Gastroesophageal sphincter (tissue), 4 donors: Measurements from ENCODE around the gene RPL41. TPM values are rescaled to one million over a fixed set of nuclear protein-coding genes. Genes with fewer than 3 reads are reported as not detected.
"Not testable (repeated sequence)": the region's sequence is repeated elsewhere in the genome, so short reads cannot be mapped to it uniquely, and the experiment has no call there.

Experiments used
- ATAC-seq: fragments of 150-250 bp; one replicate; pipeline ENCODE4 v1.9.1; 2016; ENCODE audit warnings: mild to moderate bottlenecking, moderate library complexity
- H3K27ac ChIP-seq, 4 donors: fragments of 200-600 bp; sonication (generic) in 3 of 4; 1 replicate in 3 of 4; 2 replicates in 1 of 4; pipeline ENCODE4 v1.5.1; 2016 to 2019
- H3K27me3 ChIP-seq: fragments of 200-600 bp; sonication (generic); one replicate; pipeline ENCODE4 v1.5.1; 2019
- H3K36me3 ChIP-seq, 2 donors: fragments of 200-600 bp; sonication (generic); one replicate each; pipeline ENCODE4 v1.5.1; 2019; ENCODE audit warnings: control low read depth in 1 of 2
- H3K4me1 ChIP-seq, 3 donors: fragments of 200-600 bp; sonication (generic); 1 replicate in 2 of 3; 2 replicates in 1 of 3; pipeline ENCODE4 v1.5.1; 2016 to 2019; ENCODE audit warnings: control low read depth in 2 of 3
- H3K4me3 ChIP-seq, 2 donors: fragments of 200-600 bp; sonication (generic); one replicate each; pipeline ENCODE4 v1.5.1; 2019; ENCODE audit warnings: mild to moderate bottlenecking in 1 of 2, moderate library complexity in 1 of 2
- H3K9me3 ChIP-seq, 3 donors: fragments of 200-600 bp; sonication (generic); one replicate each; pipeline ENCODE4 v1.5.1; 2017 to 2019; ENCODE audit warnings: control low read depth in 2 of 3
- CTCF ChIP-seq, 4 experiments: fragments of 200-600 bp in 2 of 4; fragments of 450-650 bp in 2 of 4; sonication (generic) in 1 of 4; IDR thresholded peaks; one replicate each; pipeline ENCODE4 v1.5.1; 2017 to 2019; ENCODE audit warnings: antibody characterized with exemption in 4 of 4, mild to moderate bottlenecking in 2 of 4, moderate library complexity in 2 of 4
- EP300 ChIP-seq: sonication (generic); formaldehyde crosslinking; IDR thresholded peaks from one replicate; pipeline ENCODE4 v1.6.1; 2017; ENCODE audit warnings: antibody characterized with exemption, mild to moderate bottlenecking
- POLR2A ChIP-seq, 2 donors: fragments of 450-650 bp; IDR thresholded peaks; one replicate each; pipeline ENCODE4 v1.6.1; 2017; ENCODE audit warnings: antibody characterized with exemption in 2 of 2, mild to moderate bottlenecking in 2 of 2, moderate library complexity in 1 of 2
- POLR2AphosphoS5 ChIP-seq: sonication (generic); formaldehyde crosslinking; IDR thresholded peaks from one replicate; pipeline ENCODE4 v1.6.1; 2017; ENCODE audit warnings: antibody characterized with exemption
- WGBS, 2 donors: methylation state at CpG; one replicate each; pipeline ENCODE4 v1.1.5; 2018; ENCODE audit warnings: low coverage in 1 of 2; 5-methylcytosine and 5-hydroxymethylcytosine counted together
- total RNA-seq, 4 donors: library from RNA; depleted of rRNA; stranded (reverse); fragments of >200 nt; gene quantifications; one replicate each; pipeline ENCODE4 v1.1.0, GENCODE V29; 2016

Gene RPL41
- total RNA-seq, 4 donors from 2014 or later = 1,487 to 4,346 (median 2,874) TPM

- Histone ChIP-seq H3K27me3 (no peaks in the 10 kb centered on the region), H3K36me3 (peaks cover 0 to 4% of the 10 kb centered on the region in 2 donors), H3K4me1 (peaks cover 3 to 55% (median 13%) of the 10 kb centered on the region in 3 donors), H3K27ac (no peak overlapping the region), H3K4me3 (no peak overlapping the region), H3K9me3 (no peaks in the 10 kb centered on the region)
- TF ChIP-seq EP300 (no peak), CTCF (IDR thresholded peaks at IDR 0.05) (no peak), POLR2AphosphoS5 (no peak), POLR2A (IDR thresholded peaks at IDR 0.05) (no peak)
- no peak for ATAC-seq
- no CpG with 5 or more reads among the region's 5 CpGs for WGBS, 2 donors
These were observed 38.4 kb downstream of the RPL41 start for GRCh38 chr12:56154818-56155217.

DNA sequence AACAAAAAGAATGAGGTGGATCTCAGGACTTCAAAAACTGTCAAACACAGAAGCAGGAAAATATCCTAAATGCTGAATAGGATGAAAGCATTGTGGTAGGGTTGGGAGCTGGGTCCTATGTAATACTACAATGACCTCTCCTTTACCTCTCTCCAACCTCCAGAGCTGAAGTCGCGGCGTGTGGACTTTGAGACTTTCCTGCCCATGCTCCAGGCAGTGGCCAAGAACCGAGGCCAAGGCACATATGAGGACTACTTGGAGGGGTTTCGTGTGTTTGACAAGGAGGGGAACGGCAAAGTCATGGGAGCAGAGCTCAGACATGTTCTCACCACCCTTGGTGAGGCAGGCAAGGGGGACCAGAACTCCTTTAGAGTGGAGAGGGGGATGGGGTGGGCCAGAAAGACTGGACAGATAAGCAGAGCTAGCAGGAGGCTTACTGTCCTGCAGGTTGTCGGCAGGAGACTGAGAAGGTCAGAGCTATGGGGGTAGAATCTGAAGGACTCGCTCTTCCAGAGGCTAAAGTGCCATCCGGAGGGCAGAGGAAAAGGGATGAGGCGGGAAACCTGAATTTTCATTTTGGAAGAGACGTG is 38.9 kb downstream of the RPL41 start:
- TF ChIP-seq EP300 (no peak), CTCF (IDR thresholded peaks at IDR 0.05) (no peak), POLR2A (IDR thresholded peaks at IDR 0.05) (no peak), POLR2AphosphoS5 (no peak)
- Histone ChIP-seq H3K27me3 (no peaks in the 10 kb centered on the region), H3K4me1 (peaks cover 3 to 60% (median 17%) of the 10 kb centered on the region in 3 donors), H3K36me3 (peaks cover 0 to 10% of the 10 kb centered on the region in 2 donors), H3K4me3 (no peak overlapping the region), H3K27ac (peak overlapping the region in 1 of 4 donors; percentile 96), H3K9me3 (no peaks in the 10 kb centered on the region)
- 87 to 92% methylated on average over 5 to 8 of the region's 11 CpGs for WGBS, 2 donors
- ATAC-seq = no peak

GRCh38 chr12:56156464-56157200 is 40.2 kb downstream of the RPL41 start:
- H3K27ac ChIP-seq = peak overlapping the region; percentile 93 to 99 (median 98)
- peak overlapping the region; percentile 71 to 82 for H3K4me3 ChIP-seq
- peaks cover 0 to 22% of the 10 kb centered on the region in 2 donors for H3K36me3 ChIP-seq
- ATAC-seq, H3K9me3 ChIP-seq, H3K27me3 ChIP-seq: not testable (repeated sequence)
- 80% methylated on average over 10 to 15 of the region's 21 CpGs for WGBS, 2 donors
- H3K4me1 ChIP-seq = peaks cover 1 to 60% (median 21%) of the 10 kb centered on the region in 3 donors

GRCh38 chr12:56157201-56158028 is 41.0 kb downstream of the RPL41 start:
- peak; percentile 76 for ATAC-seq
- H3K36me3 ChIP-seq = peaks cover 0 to 30% of the 10 kb centered on the region in 2 donors
- H3K4me3 ChIP-seq = peak overlapping the region; percentile 71 to 82
- 3 to 16% methylated on average over 3 to 33 of the region's 45 CpGs for WGBS, 2 donors
- H3K27ac ChIP-seq = peak overlapping the region; percentile 93 to 99 (median 98)
- H3K27me3 ChIP-seq = no peaks in the 10 kb centered on the region
- H3K9me3 ChIP-seq = no peaks in the 10 kb centered on the region
- H3K4me1 ChIP-seq = peaks cover 0 to 64% (median 20%) of the 10 kb centered on the region in 3 donors
- TF ChIP-seq CTCF (IDR thresholded peaks at IDR 0.05) (peak in 3 of 4 experiments; percentile 83 to 97 (median 94)), POLR2AphosphoS5 (no peak), EP300 (no peak), POLR2A (IDR thresholded peaks at IDR 0.05) (no peak)
